Measurements from ENCODE around the gene SLC38A10. TPM values are rescaled to one million over a fixed set of nuclear protein-coding genes. Genes with fewer than 3 reads are reported as not detected.

SLC38A10 gene
- total and polyA plus RNA-seq, 2 of the 13 experiments (the other 11 are each of a cell fraction or from before 2014, with no cell fraction given) = 23.4 to 55.8 TPM

- no TSS peak for BruUV-seq (replicated peaks)
- CTCF ChIA-PET (ENCODE audit: low intra/inter-chr PET ratio, low total read pairs) = no interaction called here
- H3K4me1 ChIP-seq (ENCODE audit: insufficient read depth, low read length) = peaks cover 26% of the 10 kb centered on the region
- no peak overlapping the region for H3K27ac ChIP-seq (ENCODE audit: extremely low read length, insufficient read depth, low read length)
- no peak overlapping the region for H3K9ac ChIP-seq (ENCODE audit: insufficient read depth, low read depth, low read length)
- POLR2A ChIA-PET = interaction anchor here (0.8 to 1.3 kb wide), 3 partner anchors 8 to 305 kb away, joined by 4 to 6 read pairs (median 4); partner anchors contain the start of genes CEP131, FAAP100, NDUFAF8 and TEPSIN
- no peaks in the 10 kb centered on the region for H4K20me1 ChIP-seq (ENCODE audit: insufficient read depth, low read length)
- no peak overlapping the region for H3K4me2 ChIP-seq (ENCODE audit: low read depth, low read length)
- ATAC-seq (no peak), FAIRE-seq (no peak), DNase-seq (ENCODE audit: low spot score) (no peak)
- no peaks in the 10 kb centered on the region for H3K27me3 ChIP-seq (ENCODE audit: control insufficient read depth in 1 of 2, insufficient read depth in 2 of 2, low read length in 2 of 2)
- TF ChIP-seq JUND (CRISPR knock-in tag; IDR thresholded peaks at IDR 0.05) (no peak), KDM6A (CRISPR knock-in tag; IDR thresholded peaks at IDR 0.05; ENCODE audit: low read depth) (no peak), ZNF281 (CRISPR knock-in tag; IDR thresholded peaks at IDR 0.05; ENCODE audit: borderline replicate concordance) (no peak), HMGA1 (CRISPR knock-in tag; conservative IDR thresholded peaks at IDR 0.05) (no peak), SALL2 (CRISPR knock-in tag; IDR thresholded peaks at IDR 0.05) (no peak), FOXO1 (CRISPR knock-in tag; IDR thresholded peaks at IDR 0.05) (no peak), BHLHE40 (IDR thresholded peaks at IDR 0.05; ENCODE audit: low read length) (no peak), KLF15 (CRISPR knock-in tag; IDR thresholded peaks at IDR 0.05; ENCODE audit: borderline replicate concordance) (no peak), ZNF597 (CRISPR knock-in tag; IDR thresholded peaks at IDR 0.05) (no peak), MAF1 (CRISPR knock-in tag; IDR thresholded peaks at IDR 0.05; ENCODE audit: borderline replicate concordance) (no peak), EEA1 (CRISPR knock-in tag; IDR thresholded peaks at IDR 0.05; ENCODE audit: borderline replicate concordance) (no peak), ZXDC (CRISPR knock-in tag; IDR thresholded peaks at IDR 0.05) (no peak), ELF3 (CRISPR knock-in tag; IDR thresholded peaks at IDR 0.05) (no peak), KDM3A (CRISPR knock-in tag; IDR thresholded peaks at IDR 0.05; ENCODE audit: low read depth) (no peak)
- no peak overlapping the region for H3K4me3 ChIP-seq (replicated peaks in 1 of 3; ENCODE audit: insufficient read depth in 1 of 3, low read depth in 2 of 3, low read length in 3 of 3)
- H2AFZ ChIP-seq (ENCODE audit: low read length) = no peak overlapping the region
- WGBS (ENCODE audit: low lambda C conversion rate) = 86% methylated on average over 15 of the region's 15 CpGs
- no peaks in the 10 kb centered on the region for H3K9me3 ChIP-seq (ENCODE audit: low read length)
- intact Hi-C loops (cut with micrococcal nuclease; ENCODE audit: unreplicated experiment) = no loop called here
- H3K36me3 ChIP-seq (replicated peaks in 1 of 2; ENCODE audit: control insufficient read depth in 1 of 2, insufficient read depth in 2 of 2, low read length in 2 of 2) = peaks cover 13 to 20% of the 10 kb centered on the region in 2 experiments; a peak in 3 of 5 replicates
- in situ Hi-C loops (cut with HindIII; ENCODE audit: extremely low pct_ligation_motif_present, low pct_unique_long_range_greater_than_20kb) = no loop called here
- no peaks in the 10 kb centered on the region for H3K79me2 ChIP-seq (ENCODE audit: insufficient read depth, low read length)
Observed at GRCh38 chr17:81247339-81247990, 47.6 kb downstream of the SLC38A10 start.

All from HepG2 (cell line).